Medulla oblongata (tissue), 1 donor: ENCODE measurements around the gene INAFM1.
"Not testable (repeated sequence)": the region's sequence is repeated elsewhere in the genome, so short reads cannot be mapped to it uniquely, and the experiment has no call there.

Source experiments
- DNase-seq: peaks from one replicate; pipeline ENCODE4 v3.0.0-alpha.2; 2015; ENCODE audit errors: extremely low spot score

The INAFM1 gene

DNA sequence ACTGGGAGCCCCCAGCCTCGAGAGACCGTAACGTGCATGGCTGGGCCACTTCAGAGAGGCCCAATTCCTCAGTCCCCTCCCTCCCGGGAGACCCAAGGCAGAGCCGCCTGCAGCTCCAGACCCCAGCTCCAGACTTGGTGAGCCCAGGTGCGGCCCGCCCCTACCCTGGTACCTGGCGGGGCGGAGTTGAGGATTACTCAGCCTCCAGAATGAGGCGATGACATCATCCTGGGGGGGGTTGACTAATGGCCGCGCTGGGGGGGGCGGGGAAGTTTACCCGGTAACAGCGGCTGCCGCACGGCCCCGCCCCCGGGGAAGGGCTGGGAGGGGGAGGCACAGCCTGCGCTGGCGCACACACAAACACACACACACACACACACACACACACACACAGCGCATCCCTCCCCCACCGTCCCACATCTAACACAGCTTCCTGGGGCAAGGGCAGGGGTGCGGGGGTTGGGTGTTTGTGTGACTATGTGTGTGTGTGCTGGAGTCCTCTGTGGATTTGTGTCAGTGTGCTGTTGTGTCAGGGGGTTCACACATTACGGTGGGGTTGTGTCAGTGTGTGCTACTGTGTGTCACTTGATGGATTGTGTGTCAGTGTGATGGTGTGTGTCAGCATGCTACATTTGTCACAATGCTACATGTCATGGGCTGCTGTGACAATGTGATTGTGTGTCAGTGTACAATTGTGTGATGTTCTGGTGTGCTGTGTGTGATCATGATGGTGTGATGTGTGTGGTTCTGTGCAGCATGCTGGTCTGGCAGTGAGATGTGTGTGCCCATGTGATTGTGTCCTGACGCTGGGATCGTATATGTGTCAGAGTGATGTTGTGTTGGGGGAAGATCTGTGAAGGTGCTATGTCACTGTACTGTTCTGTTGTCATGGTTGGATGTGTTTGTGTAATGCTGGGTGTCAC lies 33.4 kb upstream of the INAFM1 start:
- DNase-seq, result no peak

- no peak for DNase-seq
Measured at GRCh38 chr19:47241919-47242577, 32.6 kb upstream of the INAFM1 start.

GRCh38 chr19:47243364-47243775 lies 31.3 kb upstream of the INAFM1 start:
- DNase-seq, result no peak

- peak; percentile 85 for DNase-seq
Measured at GRCh38 chr19:47243776-47244547, 30.7 kb upstream of the INAFM1 start.

- peak; percentile 79 for DNase-seq
Measured at GRCh38 chr19:47247308-47247990, 27.2 kb upstream of the INAFM1 start.

- not testable (repeated sequence) for DNase-seq
Measured at GRCh38 chr19:47253016-47253415, 21.7 kb upstream of the INAFM1 start.

GRCh38 chr19:47253467-47253881 lies 21.2 kb upstream of the INAFM1 start:
- no peak for DNase-seq

- DNase-seq, result no peak
Measured at GRCh38 chr19:47253970-47254369, 20.7 kb upstream of the INAFM1 start.

- DNase-seq, result peak; percentile 97
Measured at GRCh38 chr19:47255879-47256692, 18.6 kb upstream of the INAFM1 start, which contains the start of gene CCDC9. Gene CCDC9 (plus strand): TSS chr19:47256525. CDS start chr19:47258401, 1,876 bp downstream.

- DNase-seq, result peak; percentile 99
Measured at GRCh38 chr19:47256693-47257410, 17.8 kb upstream of the INAFM1 start.

DNA sequence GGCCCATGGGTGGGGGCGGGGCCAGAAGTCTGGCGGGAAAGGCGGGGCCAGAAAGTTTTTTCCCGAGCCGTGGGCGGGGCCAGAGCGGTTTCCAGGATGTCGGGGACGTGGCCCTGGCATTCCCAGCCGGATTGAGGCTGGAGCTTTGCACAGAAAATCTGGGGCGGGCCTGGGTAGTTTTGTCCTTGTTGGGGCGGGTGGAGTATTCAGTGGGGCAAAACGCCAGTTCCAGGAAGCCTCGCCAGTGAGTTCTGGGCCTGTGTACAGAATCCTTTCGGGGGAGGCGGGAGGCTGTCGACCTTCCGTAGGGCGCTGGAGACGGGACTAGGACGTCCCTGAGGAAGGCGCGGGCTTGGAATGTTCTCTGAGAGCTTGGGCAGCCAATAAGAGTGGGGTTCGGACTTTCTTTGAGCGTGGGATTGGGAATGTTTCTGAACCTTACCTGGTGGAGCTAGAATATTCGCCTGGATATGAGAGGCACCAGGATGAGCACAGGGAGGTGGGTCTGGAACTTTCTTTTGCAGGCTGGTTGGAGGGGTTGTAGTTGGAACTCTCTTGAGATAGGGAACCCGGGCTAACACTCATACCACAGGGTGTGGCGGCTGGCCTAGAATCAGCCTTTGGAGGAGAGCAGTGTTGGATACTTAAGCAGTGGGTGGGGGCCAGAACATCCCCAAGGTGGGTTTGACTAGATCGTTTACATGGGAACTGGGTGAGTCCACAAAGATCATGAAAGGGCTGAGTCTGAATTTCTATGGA lies 17.1 kb upstream of the INAFM1 start:
- no peak for DNase-seq

GRCh38 chr19:47258434-47258833 lies 16.3 kb upstream of the INAFM1 start:
- DNase-seq, result no peak

- DNase-seq, result no peak
Measured at GRCh38 chr19:47258895-47259555, 15.7 kb upstream of the INAFM1 start.

GRCh38 chr19:47260476-47260875 lies 14.2 kb upstream of the INAFM1 start:
- DNase-seq, result no peak

GRCh38 chr19:47261946-47262793 lies 12.5 kb upstream of the INAFM1 start:
- not testable (repeated sequence) for DNase-seq

- no peak for DNase-seq
Measured at GRCh38 chr19:47264629-47265028, 10.1 kb upstream of the INAFM1 start.

- DNase-seq, result no peak
Measured at GRCh38 chr19:47266401-47266941, 8.2 kb upstream of the INAFM1 start.
